ENCODE data around the gene CMTM7.
"Not testable (repeated sequence)": the region's sequence is repeated elsewhere in the genome, so short reads cannot be mapped to it uniquely, and the experiment has no call there.

CMTM7 gene

DNA sequence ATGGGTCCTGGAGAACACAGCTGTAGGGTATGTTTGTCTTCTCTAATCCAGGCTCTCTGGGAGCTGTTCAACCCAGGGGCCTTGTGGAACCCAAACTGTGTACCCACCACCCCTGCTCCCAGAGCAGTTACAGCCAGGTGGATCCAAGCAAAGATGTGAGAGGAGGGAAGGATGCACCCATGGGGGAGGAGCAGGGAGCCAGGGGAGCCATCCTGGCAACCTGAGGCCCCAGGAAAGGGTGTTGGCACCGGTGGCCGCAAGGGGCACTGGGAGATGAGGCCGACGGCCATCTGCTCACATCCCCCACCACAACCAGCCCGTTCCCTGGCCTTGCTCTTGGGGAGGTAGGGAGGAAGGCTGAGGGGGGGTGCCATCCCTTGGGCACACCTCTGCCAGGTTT is 67.8 kb downstream of the CMTM7 start:
- DNase-seq (ENCODE audit: low read depth in 2 of 2), result no peak

DNA sequence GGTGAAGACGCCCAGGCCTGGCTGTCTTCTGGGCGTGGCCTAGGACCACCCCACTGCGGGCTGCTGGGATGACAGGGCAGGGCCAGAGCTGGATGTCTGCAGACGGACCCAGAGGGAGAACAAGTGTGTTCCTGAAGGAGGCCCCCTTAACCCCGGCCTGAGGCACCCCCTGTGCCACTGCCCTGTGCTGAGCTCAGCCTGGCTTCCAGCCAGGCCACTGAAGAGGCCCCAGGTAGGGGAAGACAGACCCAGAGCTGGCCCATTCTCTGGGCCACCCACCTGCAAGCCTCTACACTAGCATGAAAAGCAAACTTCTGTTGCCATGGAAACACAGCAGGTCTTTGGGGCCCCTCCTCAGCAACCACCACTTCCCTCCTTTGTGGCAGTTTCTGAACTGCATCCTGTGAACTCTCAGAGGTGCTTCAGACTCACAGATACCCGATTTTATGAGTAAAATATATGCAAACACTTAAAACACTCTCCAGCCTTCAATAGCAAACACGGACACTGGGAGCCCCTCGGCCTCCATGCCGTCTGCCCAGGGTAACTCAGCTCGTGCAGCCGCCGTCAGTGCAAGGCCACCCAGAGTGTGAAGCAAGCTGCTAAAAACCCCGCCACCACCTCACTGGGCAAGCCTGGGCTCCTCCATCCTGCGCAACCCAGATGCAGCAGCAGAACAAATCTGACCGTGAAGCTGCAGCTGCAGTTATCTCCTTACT is 68.5 kb downstream of the CMTM7 start:
- no peak for DNase-seq (ENCODE audit: low read depth in 2 of 2)

DNA sequence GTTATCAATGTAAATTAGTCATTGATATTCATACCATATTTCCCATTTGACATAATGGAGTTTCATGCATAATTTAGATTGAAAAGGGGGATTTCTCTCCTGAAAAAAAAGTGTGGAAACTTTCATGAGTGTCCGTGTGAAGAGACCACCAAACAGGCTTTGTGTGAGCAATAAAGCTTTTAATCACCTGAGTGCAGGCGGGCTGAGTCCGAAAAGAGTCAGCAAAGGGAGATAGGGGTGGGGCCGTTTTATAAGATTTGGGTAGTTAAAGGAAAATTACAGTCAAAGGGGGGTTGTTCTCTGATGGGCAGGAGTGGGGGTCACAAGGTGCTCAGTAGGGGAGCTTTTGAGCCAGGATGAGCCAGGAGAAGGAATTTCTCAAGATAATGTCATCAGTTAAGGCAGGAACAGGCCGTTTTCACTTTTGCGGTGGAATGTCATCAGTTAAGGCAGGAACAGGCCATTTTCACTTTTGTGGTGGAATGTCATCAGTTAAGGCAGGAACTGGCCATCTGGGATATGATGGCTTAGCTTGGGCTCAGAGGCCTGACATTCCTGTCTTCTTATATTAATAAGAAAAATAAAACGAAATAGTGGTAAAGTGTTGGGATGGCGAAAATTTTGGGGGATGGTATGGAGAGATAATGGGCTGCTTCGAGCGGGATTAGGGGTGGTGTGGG is 69.3 kb downstream of the CMTM7 start:
- not testable (repeated sequence) for DNase-seq (ENCODE audit: low read depth in 2 of 2)

DNA sequence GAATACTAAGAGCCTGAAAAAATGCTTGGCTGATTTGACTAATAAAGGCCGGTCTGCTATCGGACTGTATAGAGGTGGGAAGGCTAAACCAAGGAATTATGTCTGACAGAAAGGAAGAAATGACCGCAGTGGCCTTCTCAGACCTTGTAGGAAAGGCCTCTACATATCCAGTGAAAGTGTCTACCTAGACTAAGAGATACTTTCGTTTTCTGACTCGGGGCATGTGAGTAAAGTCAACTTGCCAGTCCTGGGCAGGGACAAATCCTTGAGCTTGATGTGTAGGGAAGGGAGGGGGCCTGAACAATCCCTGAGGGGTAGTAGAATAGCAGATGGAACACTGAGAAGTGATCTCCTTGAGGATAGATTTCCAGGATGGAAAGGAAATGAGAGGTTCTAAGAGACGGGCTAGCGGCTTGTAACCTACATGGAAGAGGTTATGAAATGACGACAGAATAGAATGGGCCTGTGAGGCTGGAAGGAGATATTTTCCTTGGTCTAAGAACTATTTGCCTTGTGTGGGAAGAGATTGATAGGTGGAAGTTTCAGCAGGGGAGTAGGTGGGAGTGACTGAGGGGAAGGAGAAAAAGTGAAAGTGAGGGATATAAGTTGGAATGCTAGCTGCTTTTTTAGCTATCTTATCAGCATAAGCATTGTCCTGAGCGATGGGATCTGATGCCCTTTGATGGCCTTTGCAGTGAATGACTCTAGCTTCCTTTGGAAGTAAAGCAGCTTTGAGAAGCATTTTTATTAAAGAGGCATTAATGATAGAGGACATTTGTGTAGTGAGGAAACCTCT is 70.7 kb downstream of the CMTM7 start:
- DNase-seq (ENCODE audit: low read depth in 2 of 2), result not testable (repeated sequence)

DNA sequence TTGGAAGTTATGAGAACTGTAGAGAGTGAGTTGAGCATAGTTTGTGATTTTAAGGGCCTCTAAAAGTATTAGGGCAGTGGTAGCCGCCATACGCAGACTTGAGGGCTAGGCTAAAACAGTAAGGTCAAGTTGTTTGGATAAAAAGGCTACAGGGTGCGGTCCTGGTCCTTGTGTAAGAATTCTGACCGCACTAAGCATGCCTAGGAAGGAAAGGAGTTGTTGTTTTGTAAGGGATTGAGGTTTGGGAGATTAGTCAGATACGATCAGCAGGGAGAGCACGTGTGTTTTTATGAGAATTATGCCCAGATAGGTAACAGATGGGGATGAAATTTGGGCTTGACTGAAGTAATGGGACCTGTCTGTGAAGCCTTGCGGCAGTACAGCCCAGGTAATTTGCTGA is 71.8 kb downstream of the CMTM7 start:
- not testable (repeated sequence) for DNase-seq (ENCODE audit: low read depth in 2 of 2)

DNA sequence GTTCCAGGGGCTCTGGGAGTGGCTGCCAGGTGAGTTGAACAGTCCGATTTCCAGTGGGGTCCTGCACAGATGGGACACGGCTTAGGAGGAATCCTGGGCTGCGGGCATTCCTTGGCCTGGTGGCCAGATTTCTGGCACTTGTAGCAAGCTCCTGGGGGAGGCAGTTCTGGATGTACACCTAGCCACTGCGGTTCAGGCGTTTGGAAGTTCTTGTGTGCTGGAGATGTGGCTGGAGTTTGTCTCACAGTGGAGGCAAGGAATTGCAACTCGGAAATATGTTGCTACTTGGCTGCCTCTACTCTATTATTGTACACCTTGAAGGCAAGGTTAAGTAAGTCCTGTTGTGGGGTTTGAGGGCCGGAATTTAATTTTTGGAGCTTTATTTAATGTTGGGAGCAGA is 73.1 kb downstream of the CMTM7 start:
- not testable (repeated sequence) for DNase-seq (ENCODE audit: low read depth in 2 of 2)

DNA sequence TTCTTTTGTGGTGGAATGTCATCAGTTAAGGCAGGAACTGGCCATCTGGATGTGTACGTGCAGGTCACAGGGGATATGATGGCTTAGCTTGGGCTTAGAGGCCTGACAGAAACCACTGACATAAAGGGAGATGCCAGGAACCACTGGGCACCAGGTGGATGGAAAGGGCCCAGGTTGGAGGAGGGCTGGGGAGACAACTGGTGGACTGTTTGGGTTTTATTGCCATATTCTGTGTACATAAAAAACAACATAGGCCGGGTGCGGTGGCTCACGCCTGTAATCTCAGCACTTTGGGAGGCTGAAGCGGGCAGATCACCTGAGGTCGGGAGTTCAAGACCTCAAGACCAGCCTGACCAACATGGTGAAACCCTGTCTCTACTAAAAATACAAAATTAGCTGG is 75.2 kb downstream of the CMTM7 start:
- DNase-seq (ENCODE audit: low read depth in 2 of 2), result not testable (repeated sequence)

DNA sequence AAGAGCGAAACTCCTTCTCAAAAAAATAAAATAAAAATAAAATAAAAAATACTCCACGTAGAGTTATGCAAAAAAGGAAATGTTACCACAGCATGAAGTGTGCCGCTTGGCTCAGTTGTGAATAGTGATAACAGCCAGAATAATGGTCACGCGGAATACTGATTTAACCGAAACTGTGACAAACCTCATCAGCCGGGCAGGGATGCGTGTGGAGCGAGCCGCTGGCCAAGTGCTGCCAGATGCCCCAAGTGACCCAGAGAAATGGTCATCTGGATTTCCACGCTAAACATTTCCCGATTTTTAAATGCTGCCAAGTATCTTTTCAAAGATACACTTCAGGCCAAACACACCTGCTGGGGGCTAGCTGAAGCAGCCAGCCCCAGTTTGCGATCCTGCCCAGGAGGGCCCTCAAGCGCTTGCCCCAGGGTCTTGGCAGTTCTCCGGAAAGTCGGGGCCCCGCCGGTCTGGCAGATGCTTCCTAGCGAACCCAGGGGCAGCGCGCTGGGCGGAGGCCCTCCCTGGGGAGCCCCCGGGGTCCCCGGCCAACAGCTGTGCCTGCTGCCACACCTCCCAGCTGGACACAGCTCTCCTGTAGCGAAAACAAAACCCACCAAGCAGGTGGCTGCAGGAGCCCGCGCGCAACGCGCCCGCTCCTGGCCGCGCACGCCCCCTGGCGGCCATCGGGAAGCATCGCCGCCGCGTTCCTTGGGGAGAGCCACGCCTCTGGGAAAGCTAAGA is 75.8 kb downstream of the CMTM7 start:
- peak; percentile 17 to 29 for DNase-seq (ENCODE audit: low read depth in 2 of 2)

DNA sequence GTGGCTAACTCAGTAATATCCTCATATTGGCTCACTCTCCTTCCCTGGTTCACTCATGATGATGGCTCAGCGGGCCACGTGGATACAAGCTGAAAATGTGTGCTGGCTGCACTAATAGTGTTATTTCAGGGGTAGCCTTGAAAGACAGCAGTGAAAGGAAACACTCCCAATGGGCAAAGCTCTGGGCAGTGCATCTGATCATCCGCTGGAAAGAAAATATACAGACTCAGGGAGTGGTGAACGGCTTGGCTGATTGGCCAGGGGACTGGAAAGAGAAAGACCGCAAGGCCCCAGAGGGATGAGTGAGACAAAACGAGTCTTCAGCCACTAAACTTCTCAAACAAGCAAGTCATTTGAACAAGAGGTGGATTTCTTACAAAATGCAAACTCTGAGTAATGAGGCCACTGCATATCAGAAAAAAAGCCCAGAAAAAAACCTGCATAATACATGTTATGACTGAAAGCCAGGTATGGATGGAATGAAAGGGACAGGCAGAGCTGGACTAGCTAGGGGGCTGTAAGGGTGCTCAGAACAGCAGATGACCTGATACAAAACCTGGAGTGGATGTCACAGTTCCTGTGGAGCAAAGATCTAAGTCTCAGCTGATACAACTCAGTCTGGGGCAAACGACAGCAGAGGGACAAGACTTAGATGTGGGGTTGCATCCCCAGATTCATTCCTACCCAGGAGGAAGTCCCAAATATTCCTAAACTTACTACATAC is 77.7 kb downstream of the CMTM7 start:
- no peak for DNase-seq (ENCODE audit: low read depth in 2 of 2)

DNA sequence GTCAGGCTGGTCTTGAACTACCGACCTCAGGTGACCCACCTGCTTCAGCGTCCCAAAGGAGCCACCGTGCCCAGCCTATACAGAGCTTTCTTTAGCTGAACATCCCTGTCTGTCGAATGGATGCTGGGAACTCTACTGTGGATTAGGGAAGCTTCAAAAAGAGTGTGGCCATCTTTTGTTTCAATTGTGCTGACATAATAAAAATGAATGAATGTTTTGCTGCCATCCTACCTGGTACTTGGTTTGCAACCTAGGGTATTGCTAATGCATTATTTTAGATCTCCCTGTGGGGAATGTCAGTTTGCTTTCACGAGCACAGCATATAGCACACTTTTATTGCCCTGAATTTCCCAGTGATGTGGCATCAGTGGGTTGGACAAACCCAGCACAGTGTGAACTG is 78.7 kb downstream of the CMTM7 start:
- no peak for DNase-seq (ENCODE audit: low read depth in 2 of 2)

DNA sequence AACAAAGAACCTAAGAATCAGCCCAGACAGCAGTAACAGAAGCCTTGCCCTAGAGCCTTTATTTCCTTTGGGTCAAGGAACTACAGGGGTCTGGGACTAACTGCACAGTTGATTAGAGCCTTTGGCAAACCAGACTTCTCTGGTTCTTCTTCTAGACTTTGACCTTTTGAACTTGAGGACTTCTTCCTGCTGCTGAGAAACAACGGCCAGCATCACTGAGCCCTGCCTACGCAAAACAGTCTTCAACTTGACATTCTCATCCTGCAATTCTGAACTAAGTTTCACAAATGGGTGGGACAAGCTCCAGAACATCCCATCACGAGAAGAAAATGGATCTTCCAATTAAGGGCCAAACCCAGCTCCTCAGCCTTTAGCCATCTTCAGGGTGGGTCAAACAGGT is 79.6 kb downstream of the CMTM7 start:
- DNase-seq (ENCODE audit: low read depth in 2 of 2), result no peak

DNA sequence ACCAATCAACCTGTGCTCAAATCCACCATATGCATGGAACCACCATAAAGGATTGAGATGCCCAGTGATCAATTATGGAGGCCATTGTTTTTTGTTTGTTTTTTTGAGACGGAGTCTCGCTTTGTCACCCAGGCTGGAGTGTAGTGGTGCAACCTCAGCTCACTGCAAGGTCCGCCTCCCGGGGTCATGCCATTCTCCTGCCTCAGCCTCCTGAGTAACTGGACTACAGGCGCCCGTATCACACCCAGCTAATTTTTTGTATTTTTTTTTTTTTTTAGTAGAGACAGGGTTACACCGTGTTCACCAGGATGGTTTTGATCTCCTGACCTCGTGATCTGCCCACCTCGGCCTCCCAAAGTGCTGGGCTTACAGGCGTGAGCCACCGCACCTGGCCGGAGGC is 80.5 kb downstream of the CMTM7 start:
- not testable (repeated sequence) for DNase-seq (ENCODE audit: low read depth in 2 of 2)

DNA sequence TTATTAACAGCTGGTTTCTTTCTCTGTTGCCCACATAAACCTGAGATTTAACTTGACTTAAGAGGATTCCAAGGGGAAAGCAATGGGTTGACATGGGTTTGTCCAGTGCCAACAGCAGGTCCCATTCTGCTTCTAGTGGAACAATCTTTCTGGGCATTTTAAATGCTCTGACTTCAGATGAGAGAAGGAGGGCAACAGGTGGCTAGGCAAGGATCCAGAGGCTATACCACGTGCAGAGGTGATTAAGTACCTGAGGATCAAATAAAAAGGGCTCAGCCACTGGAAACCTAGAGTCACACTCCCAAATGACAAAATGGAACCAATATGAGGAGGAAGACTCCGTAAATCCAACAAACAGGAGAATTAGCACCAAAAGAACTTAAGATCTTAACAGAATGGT is 82.5 kb downstream of the CMTM7 start:
- no peak for DNase-seq (ENCODE audit: low read depth in 2 of 2)

DNA sequence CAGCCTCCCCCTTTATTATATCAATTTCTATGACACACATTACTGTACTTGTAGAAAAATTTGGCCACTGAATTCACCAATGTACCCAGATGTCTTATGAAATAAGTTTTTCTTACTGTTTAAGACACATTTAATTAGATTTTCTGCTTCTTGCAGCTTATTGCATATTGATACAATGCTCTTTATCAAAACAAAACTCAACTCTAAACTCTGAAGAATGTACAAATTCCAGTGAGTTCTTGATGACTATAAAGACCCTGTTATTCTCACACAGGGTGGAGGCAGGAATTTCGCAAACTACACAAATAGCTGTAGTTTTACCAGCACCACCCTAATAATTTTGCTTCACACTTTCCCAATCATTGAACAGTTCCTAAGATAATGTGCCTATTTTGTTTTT is 89.0 kb downstream of the CMTM7 start:
- DNase-seq (ENCODE audit: low read depth in 2 of 2), result no peak

DNA sequence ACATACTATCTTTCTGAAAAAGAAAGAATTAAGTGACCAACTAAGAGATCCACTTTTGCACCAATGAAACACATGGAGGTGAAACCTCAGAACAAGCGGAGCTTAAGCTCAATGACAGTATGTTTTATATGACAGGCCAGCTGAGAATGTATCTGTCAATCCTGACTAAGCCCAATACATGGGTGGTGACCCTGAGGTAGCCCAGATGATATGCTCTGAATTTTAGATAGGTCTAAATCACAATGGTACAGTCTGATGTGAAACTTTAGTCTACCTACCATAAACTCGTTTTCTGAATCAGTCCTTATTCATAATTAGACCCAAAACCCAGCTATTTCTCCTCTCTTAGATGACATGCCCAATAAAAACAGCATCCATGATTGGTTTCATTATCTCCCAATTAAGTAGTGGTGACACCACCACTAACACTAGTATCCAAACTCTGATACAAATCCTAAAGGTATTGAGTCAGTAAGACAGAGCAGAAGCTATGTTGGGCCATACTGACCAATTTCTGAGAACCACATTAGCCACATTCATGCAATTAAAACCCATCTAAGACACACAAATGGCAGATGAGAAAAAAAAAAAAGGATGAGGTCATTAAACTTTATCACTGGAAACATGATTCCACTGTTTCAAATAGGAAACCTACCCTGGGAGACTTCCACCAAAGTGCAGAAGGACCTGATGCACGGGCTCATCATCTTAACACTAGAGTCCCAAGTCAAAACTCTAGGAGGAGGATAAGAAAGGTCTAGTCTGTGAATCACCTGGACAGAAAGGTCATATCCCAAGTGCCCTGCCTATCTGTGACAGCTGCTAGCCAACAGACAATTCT is 90.4 kb downstream of the CMTM7 start:
- no peak for DNase-seq (ENCODE audit: low read depth in 2 of 2)

DNA sequence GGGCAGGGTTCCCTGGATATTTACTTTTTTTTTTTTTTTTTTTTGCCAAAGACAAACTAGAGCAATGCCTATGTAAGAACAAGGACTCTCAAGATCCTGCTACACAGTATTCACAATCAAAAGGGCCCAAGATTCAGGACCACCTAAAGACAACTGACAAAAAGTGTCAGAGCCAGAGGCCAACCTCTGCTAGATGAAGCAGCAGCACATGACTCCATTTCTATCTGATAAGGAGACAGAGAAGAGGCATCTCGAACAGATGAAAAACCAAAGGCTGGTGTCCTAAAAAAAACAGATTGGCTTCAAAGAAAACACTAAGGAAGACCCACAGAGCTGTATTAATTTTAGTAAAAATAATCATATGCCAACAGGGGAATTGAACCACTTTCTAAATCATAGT is 91.0 kb downstream of the CMTM7 start:
- no peak for DNase-seq (ENCODE audit: low read depth in 2 of 2)

DNA sequence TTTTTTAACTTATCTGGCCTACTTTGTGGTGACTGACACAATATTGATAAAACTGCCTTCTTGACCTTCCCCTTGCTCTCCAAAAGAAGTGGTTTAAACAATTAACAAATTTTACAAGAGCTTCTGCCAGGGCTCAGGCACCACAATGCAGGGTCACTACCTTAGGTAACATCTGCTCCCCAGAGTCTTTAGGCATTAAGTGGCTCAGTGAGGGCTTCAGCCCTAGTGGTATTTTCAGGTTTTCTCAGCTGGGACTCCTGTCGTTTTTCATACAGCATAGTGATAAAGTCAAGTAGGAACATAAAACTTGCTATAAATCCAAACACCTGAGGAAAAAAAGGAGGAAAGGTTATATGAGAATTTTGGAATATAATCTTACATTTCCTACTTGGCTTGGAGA is 92.1 kb downstream of the CMTM7 start:
- DNase-seq (ENCODE audit: low read depth in 2 of 2), result no peak

DNA sequence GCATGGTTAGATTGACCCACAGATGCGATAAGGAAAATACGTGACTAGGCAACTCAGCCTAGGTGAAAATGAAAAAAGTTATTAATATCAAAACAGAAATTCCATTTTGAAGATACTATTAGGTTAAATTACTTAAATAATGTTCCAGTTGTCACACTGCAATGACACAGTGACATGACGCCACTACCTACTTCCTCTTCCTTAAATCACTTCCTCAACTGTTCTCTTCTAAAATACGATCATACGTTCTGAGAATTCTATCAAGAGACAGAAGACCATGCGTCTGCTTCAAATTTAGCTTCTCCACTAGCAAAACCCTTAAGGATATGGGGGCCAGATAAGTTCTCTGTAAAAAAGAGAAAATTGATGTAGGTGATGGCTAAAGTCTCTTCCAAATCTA is 92.8 kb downstream of the CMTM7 start:
- no peak for DNase-seq (ENCODE audit: low read depth in 2 of 2)

DNA sequence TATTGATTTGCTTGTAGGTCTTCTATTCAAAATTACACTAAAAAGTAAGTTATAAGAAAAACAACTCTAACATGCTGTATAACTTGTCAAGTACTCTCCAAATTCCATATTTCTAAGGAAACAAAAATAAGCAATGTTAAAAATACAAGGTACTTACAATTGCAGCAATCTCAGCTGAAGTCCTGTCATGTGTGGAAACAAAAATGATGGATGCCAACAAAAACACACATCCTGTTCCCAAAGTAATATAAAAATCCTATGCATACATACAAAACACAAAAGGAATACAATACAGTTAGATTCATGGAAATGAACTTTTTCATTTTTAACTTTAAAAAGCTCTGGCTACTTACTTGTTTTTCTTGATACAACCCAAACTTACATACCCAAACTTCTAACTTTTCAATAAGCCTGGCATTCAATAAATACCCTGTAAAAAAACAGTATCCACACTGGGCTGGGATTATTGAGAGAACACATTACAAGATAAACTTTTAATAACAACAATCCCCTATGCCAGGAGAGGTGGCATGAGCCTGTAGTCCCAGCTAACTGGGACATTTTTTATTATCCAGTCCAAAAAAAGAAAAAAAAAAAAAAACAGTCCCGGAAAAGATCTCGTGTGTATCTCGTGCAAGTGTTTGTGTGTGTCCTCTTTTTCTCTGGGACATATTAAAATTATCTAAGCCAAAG is 96.3 kb downstream of the CMTM7 start:
- DNase-seq (ENCODE audit: low read depth in 2 of 2), result no peak

DNA sequence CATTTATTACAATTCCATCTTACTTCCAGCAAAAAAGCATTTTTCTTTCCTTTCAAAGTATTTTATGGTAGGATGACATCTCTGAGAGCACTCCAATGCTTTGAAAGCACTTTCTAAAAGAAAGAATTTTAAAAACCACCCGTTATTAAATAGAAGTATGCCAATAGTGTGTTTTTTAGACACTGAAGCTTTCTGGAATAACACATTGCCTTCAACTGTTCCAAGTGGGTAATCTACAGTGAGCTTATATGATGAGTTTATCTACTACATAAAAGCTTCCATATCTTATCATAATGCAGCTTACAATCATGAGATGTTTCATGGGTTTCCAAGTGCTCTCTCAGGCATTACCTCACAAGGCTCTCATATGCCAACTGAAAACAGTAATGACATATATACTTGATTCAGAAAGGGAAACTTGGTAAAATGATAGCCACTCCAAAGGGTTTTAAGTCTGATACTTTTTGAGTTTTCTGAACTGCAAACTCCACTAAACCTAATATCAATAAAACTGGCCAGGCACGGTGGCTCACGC is 96.9 kb downstream of the CMTM7 start:
- no peak for DNase-seq (ENCODE audit: low read depth in 2 of 2)
